Adipocyte (in vitro differentiated cells): ENCODE results near the gene PPP1R11.
A peak's percentile ranks its signal among the peaks of the same experiment; 100 is the strongest.

Experiments
- DNase-seq: peaks from one replicate; pipeline ENCODE4 v3.0.0-alpha.2; 2015; ENCODE audit warnings: low read depth
- H3K27me3 ChIP-seq: replicated peaks from 2 replicates; pipeline ENCODE4 v1.7.0; 2013; ENCODE audit warnings: mild to moderate bottlenecking, low read length, moderate library complexity; ENCODE audit not compliant: control insufficient read depth, insufficient read depth
- H3K36me3 ChIP-seq: 2 replicates; pipeline ENCODE4 v1.7.0; 2013; ENCODE audit warnings: low read length, mild to moderate bottlenecking, moderate library complexity; ENCODE audit not compliant: control insufficient read depth, insufficient read depth, severe bottlenecking
- H3K4me1 ChIP-seq: 2 replicates; pipeline ENCODE4 v1.7.0; 2013; ENCODE audit warnings: mild to moderate bottlenecking, low read length, moderate library complexity; ENCODE audit not compliant: control insufficient read depth, insufficient read depth
- H3K4me3 ChIP-seq: 2 replicates; pipeline ENCODE4 v1.7.0; 2013; ENCODE audit warnings: mild to moderate bottlenecking, low read length, moderate library complexity
- H3K9ac ChIP-seq: 2 replicates; pipeline ENCODE4 v1.7.0; 2013; ENCODE audit warnings: mild to moderate bottlenecking, low read length, moderate library complexity
- H3K9me3 ChIP-seq: 2 replicates; pipeline ENCODE4 v1.7.0; 2013; ENCODE audit warnings: mild to moderate bottlenecking, low read length, moderate library complexity; ENCODE audit not compliant: control insufficient read depth

The PPP1R11 gene

DNA sequence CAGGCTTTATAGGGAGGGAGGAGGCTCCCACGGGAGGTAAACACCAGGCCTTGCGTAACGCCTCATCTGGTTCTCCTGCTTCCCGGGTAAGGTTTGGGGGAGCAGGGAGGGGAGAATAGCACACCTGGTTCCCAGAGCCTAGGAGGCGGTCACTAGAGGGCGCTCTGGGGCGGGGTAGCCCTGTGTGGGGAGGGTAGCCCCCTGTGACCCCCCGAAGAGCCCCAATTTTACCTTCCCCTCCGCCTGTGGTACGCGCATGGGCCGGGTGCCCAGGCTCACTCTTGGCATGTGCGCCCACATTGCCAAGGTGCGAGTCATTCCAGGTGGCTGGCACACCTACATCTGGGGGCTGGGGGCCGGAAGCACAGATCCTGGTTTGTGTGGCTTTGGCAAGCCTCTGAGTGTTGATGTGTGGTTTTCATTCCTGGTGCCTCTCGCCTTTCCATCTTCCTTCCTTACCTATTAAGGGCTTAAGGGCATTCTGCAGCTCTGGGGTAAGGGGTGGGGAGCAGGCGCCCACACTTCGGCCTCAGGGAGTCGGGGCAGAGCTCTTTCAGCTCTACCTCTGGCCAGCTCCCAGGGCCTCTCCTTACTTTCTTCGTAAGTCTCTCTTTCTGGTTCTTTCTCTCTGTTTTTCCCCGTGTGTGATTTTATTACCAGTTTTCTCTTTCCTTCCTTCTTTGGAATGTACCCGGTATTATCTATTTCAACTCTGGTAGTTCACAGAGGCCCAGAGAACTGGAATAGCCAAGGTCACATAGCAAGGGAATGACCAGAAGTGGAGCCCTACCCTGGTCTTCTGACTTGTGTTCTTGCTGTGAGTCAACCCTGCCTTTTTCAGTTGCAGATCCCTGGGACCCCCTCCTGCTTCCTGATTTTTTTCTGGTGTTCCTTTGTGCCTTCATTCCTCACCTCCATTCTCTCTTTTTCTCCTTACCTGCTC lies 9.1 kb downstream of the PPP1R11 start:
- Histone ChIP-seq H3K4me3 (peak overlapping the region; percentile 25), H3K9me3 (peaks cover 3% of the 10 kb centered on the region), H3K27me3 (peaks cover 75% of the 10 kb centered on the region), H3K36me3 (no peaks in the 10 kb centered on the region), H3K9ac (no peak overlapping the region), H3K4me1 (peaks cover 18% of the 10 kb centered on the region)
- DNase-seq, result peak; percentile 41

- no peak for DNase-seq
- Histone ChIP-seq H3K4me3 (no peak overlapping the region), H3K36me3 (no peaks in the 10 kb centered on the region), H3K9me3 (peaks cover 2% of the 10 kb centered on the region), H3K9ac (no peak overlapping the region), H3K4me1 (peaks cover 15% of the 10 kb centered on the region), H3K27me3 (peaks cover 67% of the 10 kb centered on the region)
These were observed 10.2 kb downstream of the PPP1R11 start for GRCh38 chr6:30077218-30077617.

GRCh38 chr6:30087876-30088275 lies 20.9 kb downstream of the PPP1R11 start:
- Histone ChIP-seq H3K9me3 (no peaks in the 10 kb centered on the region), H3K27me3 (peaks cover 12% of the 10 kb centered on the region), H3K4me1 (peaks cover 18% of the 10 kb centered on the region), H3K36me3 (no peaks in the 10 kb centered on the region), H3K9ac (no peak overlapping the region), H3K4me3 (no peak overlapping the region)
- no peak for DNase-seq

DNA sequence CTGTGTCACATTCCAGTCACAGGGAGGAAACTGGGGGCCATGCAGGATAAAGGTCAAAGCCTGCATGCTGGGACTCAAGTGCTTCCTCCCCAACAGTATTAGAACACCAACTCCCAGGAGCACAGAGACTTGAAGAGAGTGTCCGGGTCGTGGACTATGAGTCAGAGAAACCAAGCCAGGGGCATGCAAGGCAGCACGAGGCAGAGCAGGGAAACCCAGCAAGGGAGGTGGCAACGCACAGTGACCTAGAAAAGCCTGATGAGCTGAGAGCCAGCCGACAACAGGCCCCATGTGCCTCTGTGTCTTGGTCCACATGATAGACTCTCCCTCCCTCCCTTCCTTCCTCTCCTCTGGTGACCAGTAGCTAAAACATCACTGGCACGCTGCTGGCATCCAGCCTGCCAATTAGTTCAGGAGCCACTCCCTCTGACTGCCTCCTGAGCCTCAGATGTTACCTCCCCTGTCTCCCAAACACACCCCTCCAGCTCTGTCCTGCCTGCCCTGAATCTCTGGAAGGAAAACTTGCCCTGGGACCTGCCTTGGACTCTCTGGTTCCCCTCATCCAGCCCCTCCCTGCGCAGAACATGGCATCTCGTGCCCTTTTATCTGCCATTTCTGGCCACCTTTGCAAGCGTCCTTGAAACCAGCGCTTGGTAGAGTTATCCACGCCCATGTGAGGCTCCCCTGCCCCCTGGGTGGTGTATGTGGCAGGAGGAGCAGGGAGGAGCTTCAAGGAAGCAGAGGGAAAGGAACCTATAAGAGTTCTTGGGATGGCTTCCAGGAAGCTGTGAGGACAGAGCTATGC lies 24.8 kb downstream of the PPP1R11 start:
- H3K9me3 ChIP-seq, result no peaks in the 10 kb centered on the region
- peaks cover 35% of the 10 kb centered on the region for H3K4me1 ChIP-seq
- peaks cover 12% of the 10 kb centered on the region for H3K27me3 ChIP-seq
- peak; percentile 69 for DNase-seq
- peak overlapping the region; percentile 36 for H3K9ac ChIP-seq
- H3K36me3 ChIP-seq, result no peaks in the 10 kb centered on the region
- H3K4me3 ChIP-seq, result no peak overlapping the region

- Histone ChIP-seq H3K9ac (no peak overlapping the region), H3K27me3 (peaks cover 11% of the 10 kb centered on the region), H3K4me1 (peaks cover 35% of the 10 kb centered on the region), H3K4me3 (no peak overlapping the region), H3K9me3 (no peaks in the 10 kb centered on the region), H3K36me3 (no peaks in the 10 kb centered on the region)
- no peak for DNase-seq
These were observed 26.0 kb downstream of the PPP1R11 start for GRCh38 chr6:30092852-30093543.

GRCh38 chr6:30093951-30094661 lies 27.1 kb downstream of the PPP1R11 start:
- H3K4me3 ChIP-seq, result no peak overlapping the region
- peaks cover 20% of the 10 kb centered on the region for H3K27me3 ChIP-seq
- H3K36me3 ChIP-seq, result no peaks in the 10 kb centered on the region
- no peak overlapping the region for H3K9ac ChIP-seq
- no peak for DNase-seq
- H3K9me3 ChIP-seq, result no peaks in the 10 kb centered on the region
- peaks cover 35% of the 10 kb centered on the region for H3K4me1 ChIP-seq

GRCh38 chr6:30096829-30097228 lies 29.8 kb downstream of the PPP1R11 start:
- peaks cover 42% of the 10 kb centered on the region for H3K4me1 ChIP-seq
- peaks cover 35% of the 10 kb centered on the region for H3K27me3 ChIP-seq

DNA sequence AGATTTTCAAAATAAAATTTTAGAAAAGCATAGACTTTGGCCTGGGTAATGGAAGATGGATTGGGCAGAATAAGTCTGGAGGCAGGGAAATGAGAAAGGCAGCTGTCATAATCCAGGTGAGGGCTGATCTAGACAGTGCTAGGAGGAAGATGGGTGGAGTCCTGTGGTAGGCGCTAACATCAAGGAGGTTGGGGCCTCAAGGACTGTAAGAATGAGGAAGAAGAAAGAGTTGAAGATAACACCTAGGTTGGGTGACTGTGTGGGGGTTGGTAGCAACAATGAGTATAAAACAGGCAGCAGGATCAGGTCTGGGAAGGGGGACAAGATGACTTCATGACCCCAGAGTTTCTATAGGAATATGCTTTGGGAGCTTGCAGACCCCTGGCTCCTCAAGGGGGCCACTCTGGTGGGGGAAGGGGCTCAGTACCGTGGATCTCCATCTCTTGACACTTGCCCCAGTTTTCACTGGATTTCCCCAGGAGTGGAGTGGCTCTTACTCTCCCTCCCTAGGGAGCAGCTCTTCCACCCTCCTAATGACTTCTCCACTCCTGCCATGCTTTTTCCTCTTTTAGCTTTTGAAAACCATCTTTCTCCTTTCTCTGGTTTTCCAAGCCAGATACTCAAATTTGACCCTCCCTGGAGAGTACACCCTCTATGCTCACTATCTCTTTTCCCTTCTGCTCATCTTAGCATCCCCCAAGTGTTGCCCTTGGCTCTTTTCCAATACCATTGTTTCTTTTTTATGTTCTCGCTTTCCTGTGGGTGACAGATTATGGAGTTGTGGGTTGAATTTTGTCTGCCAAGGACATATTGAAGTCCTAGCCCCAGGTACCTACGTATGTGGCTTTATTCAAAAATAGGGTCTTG lies 31.1 kb downstream of the PPP1R11 start:
- Histone ChIP-seq H3K27me3 (peaks cover 35% of the 10 kb centered on the region), H3K36me3 (no peaks in the 10 kb centered on the region), H3K9ac (no peak overlapping the region), H3K4me3 (no peak overlapping the region), H3K4me1 (peaks cover 42% of the 10 kb centered on the region), H3K9me3 (no peaks in the 10 kb centered on the region)
- no peak for DNase-seq

More at GRCh38 chr6:30096829-30097228, 29.8 kb downstream of the PPP1R11 start:
- H3K4me3 ChIP-seq, result no peak overlapping the region
- H3K9ac ChIP-seq, result no peak overlapping the region
- no peaks in the 10 kb centered on the region for H3K9me3 ChIP-seq
- DNase-seq, result no peak
- no peaks in the 10 kb centered on the region for H3K36me3 ChIP-seq

DNA sequence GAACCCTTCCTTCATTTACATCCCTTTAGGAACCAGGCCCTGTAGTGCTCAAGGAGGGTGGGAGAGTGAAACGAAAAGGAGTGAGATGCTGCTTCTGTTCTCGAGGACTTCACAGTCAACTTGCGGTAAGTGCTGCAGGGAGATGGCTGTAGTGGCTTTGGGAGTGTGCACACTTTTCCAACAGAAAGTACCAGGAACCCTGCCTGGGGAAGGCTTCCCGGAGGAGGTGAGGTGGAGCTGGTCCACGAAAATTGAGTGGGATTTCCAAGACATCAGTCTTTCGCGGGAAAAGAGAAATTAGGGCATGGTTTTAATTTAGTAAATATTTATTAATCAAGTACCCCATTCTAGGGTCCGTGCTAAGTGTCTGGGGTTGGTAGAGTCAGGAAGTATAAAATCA lies 33.2 kb downstream of the PPP1R11 start:
- H3K4me3 ChIP-seq, result peak overlapping the region; percentile 82
- no peak overlapping the region for H3K9ac ChIP-seq
- peaks cover 38% of the 10 kb centered on the region for H3K4me1 ChIP-seq
- no peaks in the 10 kb centered on the region for H3K36me3 ChIP-seq
- peaks cover 49% of the 10 kb centered on the region for H3K27me3 ChIP-seq
- no peak for DNase-seq
- no peaks in the 10 kb centered on the region for H3K9me3 ChIP-seq
